HL-60/S4 (cell line): ENCODE data around the gene SLC15A3.

Source experiments
- in situ Hi-C: fragments of 300-500 bp; cut with MboI; formaldehyde crosslinking; loops from 2 replicates; pipeline ENCODE4 v1.14.3; 2022; ENCODE audit warnings: low sequenced_read_pairs

SLC15A3 gene

GRCh38 chr11:60899046-60899936 is 52.7 kb downstream of the SLC15A3 start:
- in situ Hi-C loops = no loop called here

DNA sequence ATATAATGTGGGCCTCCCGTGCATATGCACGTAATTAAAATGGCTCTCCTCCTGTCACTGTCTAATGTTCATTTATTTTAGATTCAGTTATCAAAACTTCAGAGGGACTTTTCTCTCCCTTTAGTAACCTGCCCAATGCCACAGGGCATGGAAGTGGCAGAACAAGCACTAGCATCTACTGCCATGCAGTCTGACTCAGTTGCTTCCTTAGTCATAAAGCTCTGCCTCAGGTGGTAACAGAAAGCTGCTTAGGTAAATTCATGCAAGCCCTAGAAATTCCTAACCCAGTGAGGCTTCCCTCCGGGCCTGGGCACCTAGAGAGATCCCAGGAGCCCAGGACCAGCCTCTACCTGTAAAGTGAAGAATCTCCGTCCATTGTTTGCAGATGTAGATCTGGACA is 54.5 kb downstream of the SLC15A3 start:
- in situ Hi-C loops = no loop called here

DNA sequence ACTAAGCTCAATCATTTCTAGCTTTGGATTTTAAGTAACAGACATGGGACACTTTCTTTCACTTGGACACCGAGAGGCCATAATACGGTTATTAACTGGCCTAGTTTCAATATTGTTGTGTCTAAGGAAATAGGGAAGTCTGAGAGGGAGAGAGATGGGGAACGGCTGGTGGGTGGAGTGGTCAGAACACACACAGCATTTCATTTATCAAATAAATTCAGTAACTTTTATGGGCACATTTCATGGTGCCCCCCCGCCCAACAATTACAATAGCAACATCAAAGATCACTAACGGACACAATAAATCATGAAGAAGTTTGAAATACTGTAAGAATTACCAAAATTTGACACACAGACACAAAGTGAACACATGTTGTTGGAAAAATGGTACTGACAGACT is 56.3 kb downstream of the SLC15A3 start:
- in situ Hi-C loops = no loop called here

- in situ Hi-C loops = loop anchor here (5.0 kb wide), 1 partner anchor 54 kb away; no protein-coding TSS in a partner anchor
Measured at GRCh38 chr11:60891103-60891741, 60.8 kb downstream of the SLC15A3 start.

GRCh38 chr11:60890696-60891095 is 61.3 kb downstream of the SLC15A3 start:
- in situ Hi-C loops = loop anchor here (5.0 kb wide), 1 partner anchor 53 kb away; no protein-coding TSS in a partner anchor

GRCh38 chr11:60889869-60890311 is 62.1 kb downstream of the SLC15A3 start:
- in situ Hi-C loops = loop anchor here (5.0 kb wide), 1 partner anchor 53 kb away; no protein-coding TSS in a partner anchor

GRCh38 chr11:60887556-60887955 is 64.4 kb downstream of the SLC15A3 start:
- in situ Hi-C loops = no loop called here
